K562 treated with DMSO at 1 percent for 48 hours (cell line): ENCODE results near the gene HAO1. TPM values are rescaled to one million over a fixed set of nuclear protein-coding genes. Genes with fewer than 3 reads are reported as not detected.

Source experiments
- total RNA-seq: library from RNA; unstranded; fragments of 300-600 nt; gene quantifications from 2 replicates; pipeline ENCODE4 v1.2.3, GENCODE V29; 2022; ENCODE audit warnings: low replicate concordance; ENCODE audit errors: extremely low read depth

The HAO1 gene
- total RNA-seq, result not detected in 2 replicates

DNA sequence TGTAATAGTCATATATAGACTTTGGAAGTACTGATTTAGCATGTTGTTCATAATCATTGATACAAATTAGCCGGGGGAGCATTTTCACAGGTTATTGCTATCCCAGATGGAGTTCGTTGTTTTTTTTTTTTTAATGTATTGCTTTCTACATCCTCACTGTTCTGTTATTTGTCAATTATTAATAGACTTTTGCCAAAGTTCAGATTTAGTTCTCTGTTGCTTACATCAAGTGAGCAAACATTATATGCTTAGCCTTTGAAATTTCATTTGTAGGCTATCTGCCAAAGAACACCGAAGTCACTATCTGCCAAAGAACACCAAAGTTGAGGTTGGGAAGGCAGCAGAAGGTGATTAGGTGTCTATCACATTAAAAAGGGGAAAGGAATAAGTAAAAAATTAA, at the start of gene HAO1:
Gene HAO1 (minus strand): TSS at position 118 of the 400 bp plus-strand sequence. CDS start 36 bp downstream, at position 82.

Other genes starting within 250 kb of the HAO1 start
- not detected in 2 replicates for gene TMX4, start 79.3 kb upstream of the HAO1 start, total RNA-seq
- not detected in 2 replicates for gene PLCB1, start 191.8 kb upstream of the HAO1 start, total RNA-seq